ENCODE data around the gene CD244.
"Not testable (repeated sequence)": the region's sequence is repeated elsewhere in the genome, so short reads cannot be mapped to it uniquely, and the experiment has no call there.

CD244 gene

GRCh38 chr1:160808289-160808688 lies 54.4 kb downstream of the CD244 start:
- DNase-seq (ENCODE audit: low read depth), result no peak

GRCh38 chr1:160807738-160808137 lies 54.9 kb downstream of the CD244 start:
- DNase-seq (ENCODE audit: low read depth), result no peak

- no peak for DNase-seq (ENCODE audit: low read depth)
These were observed 55.4 kb downstream of the CD244 start for GRCh38 chr1:160807247-160807646.

GRCh38 chr1:160806784-160807183 lies 55.9 kb downstream of the CD244 start:
- no peak for DNase-seq (ENCODE audit: low read depth)

- no peak for DNase-seq (ENCODE audit: low read depth)
These were observed 56.5 kb downstream of the CD244 start for GRCh38 chr1:160806109-160806665.

- no peak for DNase-seq (ENCODE audit: low read depth)
These were observed 60.7 kb downstream of the CD244 start for GRCh38 chr1:160801836-160802580.

- no peak for DNase-seq (ENCODE audit: low read depth)
These were observed 61.9 kb downstream of the CD244 start for GRCh38 chr1:160800645-160801408.

GRCh38 chr1:160800142-160800541 lies 62.5 kb downstream of the CD244 start:
- no peak for DNase-seq (ENCODE audit: low read depth)

- DNase-seq (ENCODE audit: low read depth), result no peak
These were observed 63.0 kb downstream of the CD244 start for GRCh38 chr1:160799641-160800040.

- DNase-seq (ENCODE audit: low read depth), result no peak
These were observed 64.2 kb downstream of the CD244 start for GRCh38 chr1:160798439-160798838.

GRCh38 chr1:160797861-160798273 lies 64.8 kb downstream of the CD244 start:
- DNase-seq (ENCODE audit: low read depth), result no peak

- DNase-seq (ENCODE audit: low read depth), result no peak
These were observed 65.4 kb downstream of the CD244 start for GRCh38 chr1:160797271-160797709.

GRCh38 chr1:160795951-160796383 lies 66.7 kb downstream of the CD244 start, which contains the start of gene LY9:
LY9 (plus strand) TSS chr1:160796174; CDS start chr1:160796188, 14 bp downstream.
- DNase-seq (ENCODE audit: low read depth), result no peak

- no peak for DNase-seq (ENCODE audit: low read depth)
These were observed 68.3 kb downstream of the CD244 start for GRCh38 chr1:160794376-160794775.

- no peak for DNase-seq (ENCODE audit: low read depth)
These were observed 72.7 kb downstream of the CD244 start for GRCh38 chr1:160789702-160790611.

- no peak for DNase-seq (ENCODE audit: low read depth)
These were observed 73.5 kb downstream of the CD244 start for GRCh38 chr1:160789051-160789701.

GRCh38 chr1:160782988-160783765 lies 79.5 kb downstream of the CD244 start:
- not testable (repeated sequence) for DNase-seq (ENCODE audit: low read depth)

GRCh38 chr1:160781914-160782689 lies 80.6 kb downstream of the CD244 start:
- no peak for DNase-seq (ENCODE audit: low read depth)

- no peak for DNase-seq (ENCODE audit: low read depth)
These were observed 81.4 kb downstream of the CD244 start for GRCh38 chr1:160781186-160781766.
